H1 (cell line): Measurements from ENCODE around the gene PTCHD4.

Experiments
- EP300 ChIP-seq, 2 experiments: IDR thresholded peaks; 1 replicate in 1 of 2; 2 replicates in 1 of 2; pipeline ENCODE4 v1.6.1; 2011 to 2012; ENCODE audit warnings: low read depth in 2 of 2, low read length in 2 of 2, mild to moderate bottlenecking in 2 of 2, borderline replicate concordance in 1 of 2, inconsistent platforms in 1 of 2, moderate library complexity in 1 of 2
- POLR2A ChIP-seq, 2 experiments: IDR thresholded peaks; 1 replicate in 1 of 2; 2 replicates in 1 of 2; pipeline ENCODE4 v1.6.1; 2011; ENCODE audit warnings: low read depth in 2 of 2, low read length in 2 of 2, mild to moderate bottlenecking in 2 of 2; ENCODE audit errors: control extremely low read depth in 1 of 2
- SP2 ChIP-seq: IDR thresholded peaks from 2 replicates; pipeline ENCODE4 v1.6.1; 2012; ENCODE audit warnings: mild to moderate bottlenecking, low read length, inconsistent platforms
- TF ChIP-seq, protein P1 (sequence below), 3 experiments: IDR thresholded peaks; 1 replicate in 2 of 3; 2 replicates in 1 of 3; pipeline versions ENCODE4 v1.5.1 to v1.6.1; 2011; ENCODE audit warnings: low read length in 3 of 3, mild to moderate bottlenecking in 3 of 3, inconsistent platforms in 2 of 3, low read depth in 1 of 3, moderate library complexity in 1 of 3; ENCODE audit not compliant: insufficient read depth in 1 of 3; ENCODE audit errors: control extremely low read depth in 1 of 3

DNA sequence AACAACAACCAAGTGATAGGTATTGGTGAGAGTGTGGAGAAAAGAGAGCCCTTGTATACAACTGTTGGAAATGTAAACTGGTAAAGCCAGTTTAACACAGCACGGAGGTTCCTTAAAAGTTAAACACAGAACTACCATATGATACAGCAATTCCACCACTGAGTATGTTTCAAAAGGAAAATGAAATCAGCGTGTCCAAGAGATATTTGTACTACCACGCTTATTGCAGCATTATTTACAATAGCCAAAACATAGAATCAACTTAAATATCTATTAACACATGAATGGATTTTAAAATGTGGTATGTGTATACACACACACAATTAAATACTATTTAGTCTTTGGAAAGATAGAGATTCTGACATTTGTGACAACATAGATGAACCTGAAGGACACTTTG, 1.1 kb downstream of the PTCHD4 start:
- TF ChIP-seq POLR2A (IDR thresholded peaks at IDR 0.05; ENCODE audit: control extremely low read depth in 1 of 2, low read depth in 2 of 2, low read length in 2 of 2) (no peak), SP2 (no peak), EP300 (IDR thresholded peaks at IDR 0.05; ENCODE audit: borderline replicate concordance in 1 of 2, low read depth in 2 of 2, low read length in 2 of 2) (no peak)
- TF ChIP-seq, protein P1, sequence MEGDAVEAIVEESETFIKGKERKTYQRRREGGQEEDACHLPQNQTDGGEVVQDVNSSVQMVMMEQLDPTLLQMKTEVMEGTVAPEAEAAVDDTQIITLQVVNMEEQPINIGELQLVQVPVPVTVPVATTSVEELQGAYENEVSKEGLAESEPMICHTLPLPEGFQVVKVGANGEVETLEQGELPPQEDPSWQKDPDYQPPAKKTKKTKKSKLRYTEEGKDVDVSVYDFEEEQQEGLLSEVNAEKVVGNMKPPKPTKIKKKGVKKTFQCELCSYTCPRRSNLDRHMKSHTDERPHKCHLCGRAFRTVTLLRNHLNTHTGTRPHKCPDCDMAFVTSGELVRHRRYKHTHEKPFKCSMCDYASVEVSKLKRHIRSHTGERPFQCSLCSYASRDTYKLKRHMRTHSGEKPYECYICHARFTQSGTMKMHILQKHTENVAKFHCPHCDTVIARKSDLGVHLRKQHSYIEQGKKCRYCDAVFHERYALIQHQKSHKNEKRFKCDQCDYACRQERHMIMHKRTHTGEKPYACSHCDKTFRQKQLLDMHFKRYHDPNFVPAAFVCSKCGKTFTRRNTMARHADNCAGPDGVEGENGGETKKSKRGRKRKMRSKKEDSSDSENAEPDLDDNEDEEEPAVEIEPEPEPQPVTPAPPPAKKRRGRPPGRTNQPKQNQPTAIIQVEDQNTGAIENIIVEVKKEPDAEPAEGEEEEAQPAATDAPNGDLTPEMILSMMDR (IDR thresholded peaks at IDR 0.05; ENCODE audit: control extremely low read depth in 1 of 3, insufficient read depth in 1 of 3, low read depth in 1 of 3, low read length in 3 of 3) = no peak
